ENCODE measurements around the gene LETMD1. TPM values are rescaled to one million over a fixed set of nuclear protein-coding genes. Genes with fewer than 3 reads are reported as not detected.

The LETMD1 gene
- total and polyA plus RNA-seq, 2 of the 13 experiments (the other 11 are each of a cell fraction or from before 2014, with no cell fraction given), result 43.3 to 87.7 TPM

GRCh38 chr12:51083126-51083833 lies 35.2 kb downstream of the LETMD1 start, which contains the start of gene CSRNP2 (continued):
- TF ChIP-seq TEAD3 (CRISPR knock-in tag; optimal IDR thresholded peaks at IDR 0.05; ENCODE audit: borderline replicate concordance) (peak; percentile 29), ZMYM4 (CRISPR knock-in tag; IDR thresholded peaks at IDR 0.05) (peak; percentile 76), ZBTB43 (CRISPR knock-in tag; conservative IDR thresholded peaks at IDR 0.05) (peak; percentile 76; the same call in 1 of the 2 replicates), SP1 (IDR thresholded peaks at IDR 0.05) (no peak), SP1 (CRISPR knock-in tag; IDR thresholded peaks at IDR 0.05) (no peak), CCAR2 (optimal IDR thresholded peaks at IDR 0.05; ENCODE audit: low read depth, low read length) (no peak), MTF1 (CRISPR knock-in tag; IDR thresholded peaks at IDR 0.05) (no peak), RCOR2 (CRISPR knock-in tag; IDR thresholded peaks at IDR 0.05) (no peak), EZH2 (conservative IDR thresholded peaks at IDR 0.05; ENCODE audit: low read depth, low read length) (no peak), SNAI1 (CRISPR knock-in tag; IDR thresholded peaks at IDR 0.05; ENCODE audit: borderline replicate concordance) (no peak), ZKSCAN1 (IDR thresholded peaks at IDR 0.05; ENCODE audit: low read length) (no peak), ZBTB20 (CRISPR knock-in tag; IDR thresholded peaks at IDR 0.05; ENCODE audit: borderline replicate concordance, low read depth) (peak; percentile 51; the same call in 1 of the 2 replicates), NFIC (IDR thresholded peaks at IDR 0.05; ENCODE audit: low read length) (no peak), HMGXB4 (CRISPR knock-in tag; IDR thresholded peaks at IDR 0.05; ENCODE audit: borderline replicate concordance in 1 of 2, low read depth in 1 of 2) (peak in 1 of 2 experiments; percentile 84; a peak in 2 of 4 replicates), ZFP62 (CRISPR knock-in tag; IDR thresholded peaks at IDR 0.05) (no peak), HOXA3 (CRISPR knock-in tag; IDR thresholded peaks at IDR 0.05) (peak; percentile 84; the same call in 1 of the 2 replicates), RBFOX2 (IDR thresholded peaks at IDR 0.05; ENCODE audit: low read depth, low read length) (peak; percentile 98), ZNF557 (CRISPR knock-in tag; IDR thresholded peaks at IDR 0.05) (0 out of 2 replicates have a peak, but pooled peaks have one; percentile 69), DPF2 (CRISPR knock-in tag; IDR thresholded peaks at IDR 0.05; ENCODE audit: borderline replicate concordance, low read depth) (no peak), HOXA9 (CRISPR knock-in tag; IDR thresholded peaks at IDR 0.05; ENCODE audit: borderline replicate concordance) (no peak), SIX1 (CRISPR knock-in tag; IDR thresholded peaks at IDR 0.05; ENCODE audit: borderline replicate concordance) (no peak), TEAD2 (CRISPR knock-in tag; IDR thresholded peaks at IDR 0.05) (no peak), KAT8 (CRISPR knock-in tag; IDR thresholded peaks at IDR 0.05) (peak; percentile 84), RFX5 (IDR thresholded peaks at IDR 0.05; ENCODE audit: low read depth, low read length) (no peak), ZNF713 (CRISPR knock-in tag; IDR thresholded peaks at IDR 0.05) (no peak), ZNF180 (CRISPR knock-in tag; IDR thresholded peaks at IDR 0.05; ENCODE audit: borderline replicate concordance, low read depth) (no peak), AKAP8 (CRISPR knock-in tag; IDR thresholded peaks at IDR 0.05) (peak; percentile 78; the same call in 1 of the 2 replicates), ZBTB25 (CRISPR knock-in tag; IDR thresholded peaks at IDR 0.05) (no peak)
